GM23338 (cell line): Measurements from ENCODE around the gene FGFR3. TPM values are rescaled to one million over a fixed set of nuclear protein-coding genes. Genes with fewer than 3 reads are reported as not detected.
"Not testable (repeated sequence)": the region's sequence is repeated elsewhere in the genome, so short reads cannot be mapped to it uniquely, and the experiment has no call there.

Source experiments
- ATAC-seq: fragments of 200-7000 bp; cut with Tn5 transposase; 3 replicates; pipeline ENCODE4 v1.9.1; 2020
- DNase-seq: peaks from one replicate; pipeline ENCODE4 v3.0.0-alpha.2; 2015; ENCODE audit warnings: low spot score
- H2AFZ ChIP-seq: fragments of 200-600 bp; sonication (generic); 2 replicates; pipeline ENCODE4 v1.8.0; 2016; ENCODE audit warnings: antibody characterized with exemption, mild to moderate bottlenecking, moderate library complexity
- H3F3A ChIP-seq: fragments of 200-600 bp; sonication (generic); replicated peaks from 2 replicates; pipeline ENCODE4 v1.8.0; 2017; ENCODE audit warnings: antibody characterized with exemption, mixed run types, low read depth
- H3K27ac ChIP-seq: fragments of 200-600 bp; sonication (generic); 2 replicates; pipeline ENCODE4 v1.6.1; 2016; ENCODE audit warnings: low read depth
- H3K27me3 ChIP-seq: fragments of 200-600 bp; sonication (generic); 2 replicates; pipeline ENCODE4 v1.8.0; 2016; ENCODE audit warnings: mild to moderate bottlenecking, mixed run types, moderate library complexity; ENCODE audit not compliant: insufficient read depth
- H3K36me3 ChIP-seq: fragments of 200-600 bp; sonication (generic); 2 replicates; pipeline ENCODE4 v1.8.0; 2016; ENCODE audit warnings: mild to moderate bottlenecking; ENCODE audit not compliant: insufficient read depth
- H3K4me1 ChIP-seq: fragments of 200-600 bp; sonication (generic); 2 replicates; pipeline ENCODE4 v1.8.0; 2016; ENCODE audit warnings: mild to moderate bottlenecking, moderate library complexity; ENCODE audit not compliant: insufficient read depth
- H3K4me2 ChIP-seq: fragments of 200-600 bp; sonication (generic); 2 replicates; pipeline ENCODE4 v1.7.1; 2017; ENCODE audit warnings: mixed run types
- H3K4me3 ChIP-seq: fragments of 200-600 bp; sonication (generic); 2 replicates; pipeline ENCODE4 v1.6.1; 2016; ENCODE audit warnings: mixed run types
- H3K79me2 ChIP-seq: fragments of 200-600 bp; sonication (generic); replicated peaks from 2 replicates; pipeline ENCODE4 v1.8.0; 2017; ENCODE audit warnings: mild to moderate bottlenecking; ENCODE audit not compliant: insufficient read depth
- H3K9me2 ChIP-seq: fragments of 200-600 bp; sonication (generic); 2 replicates; pipeline ENCODE4 v1.8.0; 2017; ENCODE audit not compliant: insufficient read depth
- H4K20me1 ChIP-seq: fragments of 200-600 bp; sonication (generic); replicated peaks from 2 replicates; pipeline ENCODE4 v1.8.0; 2017; ENCODE audit warnings: mild to moderate bottlenecking; ENCODE audit not compliant: insufficient read depth
- H3K27ac Mint-ChIP-seq: 2 replicates; pipeline ENCODE4 v1.8.0; 2020; ENCODE audit warnings: inconsistent platforms, mild to moderate bottlenecking, moderate library complexity, mixed read lengths
- H3K27me3 Mint-ChIP-seq: 3 replicates; pipeline ENCODE4 v1.8.0; 2022; ENCODE audit warnings: low read depth, mild to moderate bottlenecking, moderate library complexity, mixed read lengths, inconsistent platforms; ENCODE audit not compliant: insufficient read depth, poor library complexity
- H3K36me3 Mint-ChIP-seq: 3 replicates; pipeline ENCODE4 v1.8.0; 2021; ENCODE audit warnings: low read depth, mild to moderate bottlenecking, inconsistent platforms, moderate library complexity, mixed read lengths
- H3K4me1 Mint-ChIP-seq: 3 replicates; pipeline ENCODE4 v1.8.0; 2020; ENCODE audit warnings: mild to moderate bottlenecking, inconsistent platforms, mixed read lengths
- H3K4me3 Mint-ChIP-seq: 3 replicates; pipeline ENCODE4 v1.8.0; 2021; ENCODE audit warnings: moderate library complexity, mild to moderate bottlenecking, inconsistent platforms, mixed read lengths
- H3K9me3 Mint-ChIP-seq: 3 replicates; pipeline ENCODE4 v1.8.0; 2020; ENCODE audit warnings: moderate library complexity, mild to moderate bottlenecking, inconsistent platforms, mixed read lengths
- CTCF ChIP-seq, 2 experiments: fragments of 200-600 bp in 1 of 2; sonication (generic) in 1 of 2; conservative IDR thresholded peaks; 2 replicates each; pipeline versions ENCODE4 v1.5.1 to v1.6.1; 2016 to 2017; ENCODE audit warnings: antibody characterized with exemption in 2 of 2, low read depth in 2 of 2, mild to moderate bottlenecking in 2 of 2, moderate library complexity in 1 of 2
- JUNB ChIP-seq: IDR thresholded peaks from one replicate; pipeline ENCODE4 v1.6.1; 2016; ENCODE audit warnings: antibody characterized with exemption; ENCODE audit not compliant: unreplicated experiment
- ZNF114 ChIP-seq: fragments of 250-450 bp; sonication (Bioruptor Pico); IDR thresholded peaks from 2 replicates; pipeline ENCODE4 v1.5.0; 2020; ENCODE audit warnings: mild to moderate bottlenecking, moderate library complexity
- ZNF462 ChIP-seq: fragments of 250-450 bp; sonication (Bioruptor Pico); IDR thresholded peaks from 2 replicates; pipeline ENCODE4 v1.5.0; 2020; ENCODE audit warnings: mild to moderate bottlenecking, moderate library complexity
- polyA plus RNA-seq: library from polyadenylated mRNA; unstranded; fragments of >200 nt; fragmentation: Nextera tagmentation; extraction: Ambion mirVana; gene quantifications from 2 replicates; pipeline ENCODE4 v1.2.1, GENCODE V29; 2016
- total RNA-seq: library from RNA; depleted of rRNA; stranded (reverse); fragments of >200 nt; shearing (Covaris generic); gene quantifications from 2 replicates; pipeline ENCODE4 v1.2.3, GENCODE V29; 2014
- TF ChIP-seq, protein P1 (sequence below): IDR thresholded peaks from one replicate; pipeline ENCODE4 v1.6.1; 2018; ENCODE audit warnings: antibody characterized with exemption; ENCODE audit not compliant: unreplicated experiment

Gene FGFR3
- total and polyA plus RNA-seq, 2 experiments from 2014 or later = 3.6 to 17.4 TPM

DNA sequence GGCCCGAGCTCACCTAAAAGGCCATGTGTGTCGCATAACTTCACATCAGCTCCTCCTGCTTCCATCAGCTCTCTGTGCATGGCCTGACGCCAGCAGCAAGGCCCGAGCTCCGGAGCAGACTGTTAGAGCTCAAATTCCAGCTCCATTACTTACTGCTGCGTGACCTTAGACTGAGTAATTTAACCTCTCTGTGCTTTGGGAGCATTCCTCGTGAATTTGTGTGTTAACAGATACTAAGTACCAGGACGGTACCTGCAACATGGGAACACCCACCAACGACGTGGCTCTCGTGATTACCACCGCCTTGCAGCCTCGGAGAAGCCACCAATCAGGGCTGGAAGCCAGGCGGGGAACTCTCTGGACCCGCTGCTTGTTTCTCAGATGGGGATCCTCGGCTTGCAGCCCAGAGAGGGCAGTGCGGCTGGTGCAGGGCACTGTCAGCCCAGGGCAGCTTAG, 49.9 kb downstream of the FGFR3 start (continued):
- TF ChIP-seq ZNF462 (CRISPR knock-in tag) (no peak), ZNF114 (CRISPR knock-in tag) (no peak)

GRCh38 chr4:1843852-1844251, 50.8 kb downstream of the FGFR3 start:
- TF ChIP-seq, protein P1, sequence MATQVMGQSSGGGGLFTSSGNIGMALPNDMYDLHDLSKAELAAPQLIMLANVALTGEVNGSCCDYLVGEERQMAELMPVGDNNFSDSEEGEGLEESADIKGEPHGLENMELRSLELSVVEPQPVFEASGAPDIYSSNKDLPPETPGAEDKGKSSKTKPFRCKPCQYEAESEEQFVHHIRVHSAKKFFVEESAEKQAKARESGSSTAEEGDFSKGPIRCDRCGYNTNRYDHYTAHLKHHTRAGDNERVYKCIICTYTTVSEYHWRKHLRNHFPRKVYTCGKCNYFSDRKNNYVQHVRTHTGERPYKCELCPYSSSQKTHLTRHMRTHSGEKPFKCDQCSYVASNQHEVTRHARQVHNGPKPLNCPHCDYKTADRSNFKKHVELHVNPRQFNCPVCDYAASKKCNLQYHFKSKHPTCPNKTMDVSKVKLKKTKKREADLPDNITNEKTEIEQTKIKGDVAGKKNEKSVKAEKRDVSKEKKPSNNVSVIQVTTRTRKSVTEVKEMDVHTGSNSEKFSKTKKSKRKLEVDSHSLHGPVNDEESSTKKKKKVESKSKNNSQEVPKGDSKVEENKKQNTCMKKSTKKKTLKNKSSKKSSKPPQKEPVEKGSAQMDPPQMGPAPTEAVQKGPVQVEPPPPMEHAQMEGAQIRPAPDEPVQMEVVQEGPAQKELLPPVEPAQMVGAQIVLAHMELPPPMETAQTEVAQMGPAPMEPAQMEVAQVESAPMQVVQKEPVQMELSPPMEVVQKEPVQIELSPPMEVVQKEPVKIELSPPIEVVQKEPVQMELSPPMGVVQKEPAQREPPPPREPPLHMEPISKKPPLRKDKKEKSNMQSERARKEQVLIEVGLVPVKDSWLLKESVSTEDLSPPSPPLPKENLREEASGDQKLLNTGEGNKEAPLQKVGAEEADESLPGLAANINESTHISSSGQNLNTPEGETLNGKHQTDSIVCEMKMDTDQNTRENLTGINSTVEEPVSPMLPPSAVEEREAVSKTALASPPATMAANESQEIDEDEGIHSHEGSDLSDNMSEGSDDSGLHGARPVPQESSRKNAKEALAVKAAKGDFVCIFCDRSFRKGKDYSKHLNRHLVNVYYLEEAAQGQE = no peak
- TF ChIP-seq CTCF (conservative IDR thresholded peaks at IDR 0.05; ENCODE audit: low read depth in 2 of 2) (no peak), ZNF114 (CRISPR knock-in tag) (no peak), JUNB (no peak)
- H3K4me1 ChIP-seq = no peaks in the 10 kb centered on the region
- no peak for ATAC-seq
- peaks cover 4% of the 10 kb centered on the region for H3K27me3 Mint-ChIP-seq
- peaks cover 17% of the 10 kb centered on the region for H3K36me3 ChIP-seq
- H3K79me2 ChIP-seq = peaks cover 5% of the 10 kb centered on the region; the same call in 1 of the 2 replicates
- H3K27ac Mint-ChIP-seq = no peak overlapping the region
- H4K20me1 ChIP-seq = peaks cover 13% of the 10 kb centered on the region
- H3K27me3 ChIP-seq = no peaks in the 10 kb centered on the region
- no peaks in the 10 kb centered on the region for H3K4me1 Mint-ChIP-seq
- H3K27ac ChIP-seq = no peak overlapping the region
- peaks cover 52% of the 10 kb centered on the region for H3K36me3 Mint-ChIP-seq
- H3K4me2 ChIP-seq = no peak overlapping the region
- no peak overlapping the region for H2AFZ ChIP-seq
- H3K9me3 Mint-ChIP-seq = no peaks in the 10 kb centered on the region
- H3K9me2 ChIP-seq = no peaks in the 10 kb centered on the region
- H3K4me3 Mint-ChIP-seq = no peak overlapping the region
- H3K4me3 ChIP-seq = no peak overlapping the region
- DNase-seq = no peak
- H3F3A ChIP-seq = no peaks in the 10 kb centered on the region

GRCh38 chr4:1844618-1845017, 51.5 kb downstream of the FGFR3 start:
- H3K27me3 ChIP-seq, H2AFZ ChIP-seq, H3F3A ChIP-seq, H3K9me2 ChIP-seq, H3K27ac ChIP-seq, H3K9me3 Mint-ChIP-seq, ATAC-seq, H3K4me2 ChIP-seq, H3K27me3 Mint-ChIP-seq, DNase-seq, H3K4me3 Mint-ChIP-seq, H3K27ac Mint-ChIP-seq, H3K79me2 ChIP-seq, H3K4me3 ChIP-seq, H3K4me1 Mint-ChIP-seq, H3K4me1 ChIP-seq: not testable (repeated sequence)
- peaks cover 13% of the 10 kb centered on the region for H3K36me3 ChIP-seq
- peaks cover 13% of the 10 kb centered on the region for H4K20me1 ChIP-seq
- H3K36me3 Mint-ChIP-seq = peaks cover 47% of the 10 kb centered on the region
